Right lung (tissue), 5 donors: ENCODE results near the gene EGFR. TPM values are rescaled to one million over a fixed set of nuclear protein-coding genes. Genes with fewer than 3 reads are reported as not detected.

ENCODE experiments used
- DNase-seq, 2 donors: peaks; one replicate each; pipeline ENCODE4 v3.0.0-alpha.2; 2013
- polyA plus RNA-seq, 5 donors: library from polyadenylated mRNA; unstranded; fragments of 120-200 nt; gene quantifications; one replicate each; pipeline versions ENCODE4 v1.2.1 to v1.2.3, GENCODE V29; 2013; ENCODE audit warnings: inconsistent platforms in 1 of 5, low replicate concordance in 1 of 5; ENCODE audit not compliant: insufficient read length in 5 of 5, insufficient read depth in 1 of 5

The EGFR gene
- polyA plus RNA-seq, 5 donors: 37.0 to 55.7 (median 46.3) TPM

DNA sequence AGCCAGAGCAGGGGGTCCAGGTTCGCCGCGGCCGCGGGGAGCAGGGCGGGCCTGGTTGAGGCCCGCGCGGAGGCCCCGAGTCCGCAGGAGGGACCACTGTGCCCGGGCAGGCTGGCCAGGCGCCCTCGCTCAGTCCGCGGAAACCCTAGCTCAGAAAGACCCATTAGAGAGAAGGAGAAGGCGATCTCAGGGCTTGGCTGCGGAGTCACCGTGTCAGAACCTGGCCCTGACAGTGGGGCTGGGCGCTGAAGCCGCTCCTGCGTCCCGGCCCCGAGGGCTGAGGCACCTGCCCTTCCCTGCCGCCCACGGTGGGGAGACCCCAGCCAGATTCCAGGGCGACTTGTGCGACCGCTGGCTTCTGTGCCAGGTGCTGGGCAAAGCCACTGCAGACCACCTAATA is 14.2 kb upstream of the EGFR start:
- no peak for DNase-seq

DNA sequence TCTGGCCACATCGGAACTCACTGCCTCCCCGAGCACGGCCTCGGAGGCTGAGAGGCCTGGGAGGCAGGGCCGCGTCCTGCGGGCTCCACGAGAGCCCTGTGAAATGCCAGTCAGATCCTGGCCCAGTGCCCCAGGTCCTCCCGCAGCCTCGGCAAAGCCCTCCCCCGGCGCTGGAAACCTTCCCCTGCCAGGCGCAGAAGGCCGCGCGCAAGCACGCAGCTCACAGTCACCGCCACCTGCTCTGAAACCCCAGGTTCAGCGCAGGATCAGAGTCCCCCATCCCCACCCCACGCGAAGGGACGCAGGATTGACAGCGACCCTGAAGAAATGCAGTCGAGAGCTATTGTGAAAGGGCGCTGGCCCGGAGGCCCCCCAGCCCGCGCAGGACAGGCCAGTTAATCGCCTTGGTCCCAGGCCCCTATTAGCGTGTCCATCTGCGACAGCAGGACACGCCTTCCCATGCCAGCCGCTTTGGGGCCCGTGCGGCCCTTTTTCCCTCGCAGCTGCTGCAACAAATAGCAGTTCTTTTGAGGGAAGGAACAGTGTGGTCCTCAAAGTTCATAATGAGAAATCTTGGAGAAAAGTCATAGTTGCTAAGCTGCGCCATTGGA is 13.5 kb upstream of the EGFR start:
- no peak for DNase-seq

DNA sequence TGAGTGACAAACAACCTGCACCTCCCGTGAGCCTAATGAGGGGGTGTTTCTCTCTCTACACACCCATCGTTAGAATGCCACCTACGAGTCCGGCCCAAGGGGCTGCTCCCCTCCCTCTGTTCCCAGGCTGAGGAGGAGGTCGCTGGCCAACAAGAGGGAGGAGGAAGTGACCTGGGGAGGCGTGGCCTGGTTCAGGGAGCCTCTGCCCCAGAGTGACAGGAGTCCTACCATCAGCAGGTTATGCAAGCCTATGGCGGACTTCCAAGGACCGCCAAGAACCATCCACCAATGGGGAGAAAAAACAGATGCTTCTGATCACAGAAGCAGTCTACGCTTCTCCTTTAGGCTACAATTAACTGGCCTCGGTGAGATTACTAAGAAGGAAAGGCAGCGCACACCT is 12.3 kb upstream of the EGFR start:
- no peak for DNase-seq

DNA sequence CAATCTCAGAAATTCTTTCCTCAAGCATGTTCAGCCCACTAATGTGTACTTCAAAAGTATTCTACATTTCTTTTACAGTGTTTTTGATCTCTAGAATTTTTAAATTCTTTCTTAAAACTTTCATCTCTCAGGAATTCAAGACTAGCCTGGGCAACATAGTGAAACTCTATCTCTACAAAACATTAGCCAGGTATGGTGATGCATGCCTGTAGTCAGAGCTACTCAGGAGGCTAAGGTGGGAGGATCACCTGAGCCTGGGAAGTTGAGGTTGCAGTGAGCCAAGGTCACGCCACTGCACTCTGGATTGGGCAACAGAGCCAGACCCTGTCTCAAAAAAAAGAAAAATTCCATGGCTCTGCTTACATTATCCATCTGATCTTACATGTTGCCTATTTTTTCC is 5.0 kb upstream of the EGFR start:
- no peak for DNase-seq

DNA sequence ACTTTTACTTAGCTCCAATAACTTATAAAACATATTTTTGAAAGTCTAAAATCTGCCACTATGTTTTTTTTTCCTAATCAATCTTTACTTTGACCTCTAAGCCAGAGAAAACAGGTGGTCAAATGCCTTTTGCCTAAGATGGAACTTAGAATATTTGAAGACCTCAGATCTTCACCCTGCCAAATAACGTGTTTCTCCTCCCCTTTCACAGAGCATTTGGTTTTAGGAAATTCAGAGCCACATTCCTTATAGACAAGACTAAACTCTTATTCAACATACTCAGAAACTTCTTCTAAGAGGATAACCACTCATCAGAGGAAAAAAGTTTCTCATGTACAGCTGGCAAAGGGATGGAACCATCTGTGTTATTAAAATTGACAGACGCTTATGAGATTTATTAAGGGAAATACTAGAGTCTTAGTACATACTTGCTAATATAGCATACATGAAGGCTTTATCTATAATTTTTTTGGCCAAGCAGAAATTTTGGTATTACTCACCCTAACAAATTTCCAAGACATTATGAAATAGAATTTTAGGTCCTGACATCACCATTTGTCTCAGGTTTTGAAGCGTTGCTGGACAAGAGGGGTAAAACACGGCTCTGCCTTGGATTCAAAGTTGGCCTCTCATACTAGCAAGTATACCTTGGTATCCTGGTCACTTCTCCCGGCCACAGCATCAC is 2.6 kb upstream of the EGFR start:
- no peak for DNase-seq

DNA sequence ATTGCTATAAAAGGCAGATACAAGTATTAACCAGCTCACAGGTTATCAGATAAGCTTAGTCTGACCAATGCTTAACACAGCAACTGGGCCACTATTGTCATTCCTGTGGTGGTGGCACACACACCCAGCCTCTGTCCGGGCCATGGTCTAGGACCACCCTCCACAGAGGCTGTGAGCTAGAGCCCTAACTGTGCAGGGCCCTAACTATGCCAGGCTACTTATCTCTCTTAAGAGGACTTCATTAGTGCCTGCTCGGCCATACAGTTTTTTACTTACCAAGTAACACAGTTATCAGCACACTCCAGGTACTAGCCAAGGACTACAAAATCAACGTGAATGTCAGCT is 2.1 kb upstream of the EGFR start:
- no peak for DNase-seq

DNA sequence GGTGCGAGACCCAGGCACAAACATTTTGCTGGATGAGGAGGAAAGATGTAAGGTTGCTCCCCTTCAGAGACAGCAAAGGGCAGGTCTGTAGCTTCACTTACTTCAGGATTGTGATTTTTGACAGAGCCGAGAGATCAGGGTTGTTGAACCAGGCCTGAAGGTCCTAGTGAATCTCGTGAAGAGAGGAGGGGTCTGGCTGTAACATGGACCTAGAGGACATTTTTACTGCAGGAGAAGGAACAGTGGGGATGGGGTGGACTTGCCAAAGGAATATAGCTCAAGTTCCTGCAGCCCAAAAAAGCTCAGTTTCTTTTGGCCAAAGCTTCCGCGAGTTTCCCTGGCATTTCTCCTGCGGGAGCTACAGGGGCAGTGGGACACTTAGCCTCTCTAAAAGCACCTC is 976 bp upstream of the EGFR start:
- DNase-seq: no peak

DNA sequence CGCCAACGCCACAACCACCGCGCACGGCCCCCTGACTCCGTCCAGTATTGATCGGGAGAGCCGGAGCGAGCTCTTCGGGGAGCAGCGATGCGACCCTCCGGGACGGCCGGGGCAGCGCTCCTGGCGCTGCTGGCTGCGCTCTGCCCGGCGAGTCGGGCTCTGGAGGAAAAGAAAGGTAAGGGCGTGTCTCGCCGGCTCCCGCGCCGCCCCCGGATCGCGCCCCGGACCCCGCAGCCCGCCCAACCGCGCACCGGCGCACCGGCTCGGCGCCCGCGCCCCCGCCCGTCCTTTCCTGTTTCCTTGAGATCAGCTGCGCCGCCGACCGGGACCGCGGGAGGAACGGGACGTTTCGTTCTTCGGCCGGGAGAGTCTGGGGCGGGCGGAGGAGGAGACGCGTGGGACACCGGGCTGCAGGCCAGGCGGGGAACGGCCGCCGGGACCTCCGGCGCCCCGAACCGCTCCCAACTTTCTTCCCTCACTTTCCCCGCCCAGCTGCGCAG is 424 bp downstream of the EGFR start:
- peak; percentile 31 to 49 for DNase-seq

DNA sequence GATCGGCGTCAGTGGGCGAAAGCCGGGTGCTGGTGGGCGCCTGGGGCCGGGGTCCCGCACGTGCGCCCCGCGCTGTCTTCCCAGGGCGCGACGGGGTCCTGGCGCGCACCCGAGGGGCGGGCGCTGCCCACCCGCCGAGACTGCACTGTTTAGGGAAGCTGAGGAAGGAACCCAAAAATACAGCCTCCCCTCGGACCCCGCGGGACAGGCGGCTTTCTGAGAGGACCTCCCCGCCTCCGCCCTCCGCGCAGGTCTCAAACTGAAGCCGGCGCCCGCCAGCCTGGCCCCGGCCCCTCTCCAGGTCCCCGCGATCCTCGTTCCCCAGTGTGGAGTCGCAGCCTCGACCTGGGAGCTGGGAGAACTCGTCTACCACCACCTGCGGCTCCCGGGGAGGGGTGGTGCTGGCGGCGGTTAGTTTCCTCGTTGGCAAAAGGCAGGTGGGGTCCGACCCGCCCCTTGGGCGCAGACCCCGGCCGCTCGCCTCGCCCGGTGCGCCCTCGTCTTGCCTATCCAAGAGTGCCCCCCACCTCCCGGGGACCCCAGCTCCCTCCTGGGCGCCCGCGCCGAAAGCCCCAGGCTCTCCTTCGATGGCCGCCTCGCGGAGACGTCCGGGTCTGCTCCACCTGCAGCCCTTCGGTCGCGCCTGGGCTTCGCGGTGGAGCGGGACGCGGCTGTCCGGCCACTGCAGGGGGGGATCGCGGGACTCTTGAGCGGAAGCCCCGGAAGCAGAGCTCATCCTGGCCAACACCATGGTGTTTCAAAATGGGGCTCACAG is 1.1 kb downstream of the EGFR start:
- no peak for DNase-seq

DNA sequence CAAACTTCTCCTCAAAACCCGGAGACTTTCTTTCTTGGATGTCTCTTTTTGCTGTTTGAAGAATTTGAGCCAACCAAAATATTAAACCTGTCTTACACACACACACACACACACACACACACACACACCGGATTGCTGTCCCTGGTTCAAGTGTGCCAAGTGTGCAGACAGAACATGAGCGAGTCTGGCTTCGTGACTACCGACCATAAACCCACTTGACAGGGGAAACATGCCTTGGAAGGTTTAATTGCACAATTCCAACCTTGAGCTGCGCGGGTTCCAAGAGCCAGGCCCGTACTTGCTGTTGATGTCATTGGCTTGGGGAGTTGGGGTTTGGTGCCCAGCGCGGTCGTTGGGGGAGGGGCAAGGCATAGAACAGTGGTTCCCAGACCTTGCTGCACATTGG is 1.7 kb downstream of the EGFR start:
- peak; percentile 35 to 47 for DNase-seq

DNA sequence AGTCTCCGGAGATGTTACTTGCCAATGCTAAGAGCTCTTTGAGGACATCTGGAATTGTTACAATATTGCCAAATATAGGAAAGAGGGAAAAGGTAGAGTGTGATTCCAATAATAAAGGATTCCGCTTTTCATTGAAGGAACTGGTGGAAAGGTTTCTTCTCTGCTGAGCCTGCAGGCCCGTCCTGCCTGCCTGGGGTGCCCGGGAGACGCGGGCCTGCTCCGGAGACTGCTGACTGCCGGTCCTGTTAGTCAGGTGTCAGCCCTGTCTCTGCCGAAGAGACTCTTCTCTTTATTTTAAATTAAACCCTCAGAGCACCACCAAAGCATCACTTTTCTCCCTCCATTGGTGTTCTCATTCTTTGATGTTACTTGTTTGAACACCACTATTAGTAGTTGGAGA is 2.2 kb downstream of the EGFR start:
- no peak for DNase-seq

DNA sequence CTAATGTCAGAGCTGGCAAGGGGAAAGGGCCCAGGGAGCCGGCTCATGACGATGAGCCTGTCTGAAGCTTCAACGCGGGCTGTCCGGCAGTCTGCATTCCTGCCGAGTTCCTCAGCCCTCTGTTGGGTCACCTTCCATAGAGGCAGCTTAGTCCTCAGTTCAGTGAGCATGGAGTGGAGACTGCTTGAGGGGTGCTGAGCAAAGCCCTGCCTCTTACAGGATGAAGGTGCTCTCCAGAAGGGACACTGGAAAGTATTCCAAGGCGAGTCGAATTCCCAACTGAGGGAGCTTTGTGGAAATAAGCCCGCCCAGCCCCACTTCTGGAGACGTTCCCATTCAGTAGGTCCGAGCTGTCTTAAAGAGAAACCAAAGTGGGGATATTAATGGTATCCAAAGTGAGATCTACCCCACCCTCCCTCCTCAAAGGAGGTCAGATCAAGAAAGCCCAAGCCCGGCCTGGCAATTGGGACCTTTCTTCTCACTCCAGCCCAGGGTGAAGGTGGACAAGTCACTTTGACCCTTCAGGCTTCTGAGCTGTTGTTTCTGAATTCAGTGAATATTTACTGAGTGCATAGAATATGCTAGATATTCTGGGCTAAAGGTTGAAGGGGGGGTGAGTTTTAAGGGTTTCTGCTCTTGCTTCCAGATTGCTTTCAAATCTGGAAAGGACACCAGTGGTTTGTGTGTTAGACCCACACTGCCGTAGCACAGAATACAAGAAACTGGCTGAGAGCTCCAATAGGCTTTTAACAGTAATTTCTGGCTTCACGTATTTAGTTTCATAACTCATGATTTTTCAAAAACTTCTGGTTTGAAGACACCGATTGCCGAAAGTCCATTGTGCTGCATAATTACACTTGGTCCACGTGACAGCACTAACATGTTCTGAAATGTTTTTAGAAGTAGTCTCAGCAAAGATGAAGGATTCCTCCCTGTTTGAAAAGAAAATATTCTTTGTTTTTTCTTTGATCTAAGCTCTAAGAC is 3.5 kb downstream of the EGFR start:
- DNase-seq: no peak

DNA sequence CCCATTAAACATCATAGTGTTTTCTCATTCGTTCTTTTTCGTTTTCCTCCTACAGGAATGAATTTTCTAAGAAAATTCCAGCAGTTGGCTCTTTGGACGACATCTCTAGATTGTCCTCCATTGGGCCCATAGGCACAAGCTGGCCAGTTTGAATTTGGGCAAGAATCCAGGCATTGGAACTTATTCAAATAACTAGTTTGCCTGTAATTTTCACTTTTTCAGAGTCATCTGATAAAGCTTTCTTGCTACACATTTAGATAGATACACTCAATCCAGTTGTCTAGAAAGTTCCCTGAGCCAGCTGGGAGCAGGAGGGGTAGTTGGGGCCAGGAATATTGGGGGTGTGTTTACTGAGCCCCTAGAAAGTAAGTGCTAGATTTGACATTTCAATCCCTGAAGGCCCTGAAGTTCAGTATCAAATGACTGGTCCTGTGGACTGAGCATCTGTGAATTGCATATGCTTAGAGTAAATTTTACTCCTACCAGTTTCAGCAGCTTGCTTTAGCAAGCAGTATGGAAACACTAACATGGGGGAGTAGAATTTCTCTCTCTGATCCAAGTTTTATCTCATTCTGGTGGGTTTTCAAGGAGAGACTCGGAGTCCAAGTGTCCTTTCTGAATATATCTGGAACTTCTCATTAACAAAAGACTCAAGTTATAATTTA is 5.2 kb downstream of the EGFR start:
- DNase-seq: no peak

DNA sequence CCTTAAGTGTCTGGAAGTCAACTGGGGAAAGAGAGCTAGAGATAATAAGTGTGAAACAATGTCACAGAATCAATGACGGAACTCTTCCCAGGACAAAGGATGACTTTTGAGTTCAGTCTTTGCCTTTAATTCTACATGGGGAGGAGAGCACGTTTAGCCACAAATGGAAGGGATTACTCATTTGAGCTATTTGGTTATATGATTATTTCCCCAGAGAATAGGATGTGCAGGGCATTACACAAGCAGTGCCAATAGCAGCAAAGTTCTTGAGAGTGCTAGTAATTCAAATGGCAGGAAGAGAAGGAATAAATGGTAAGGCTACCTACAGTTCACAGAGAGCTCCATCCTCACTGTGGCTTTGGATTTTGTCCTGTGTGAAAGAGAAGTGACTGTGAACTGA is 6.0 kb downstream of the EGFR start:
- DNase-seq: no peak

DNA sequence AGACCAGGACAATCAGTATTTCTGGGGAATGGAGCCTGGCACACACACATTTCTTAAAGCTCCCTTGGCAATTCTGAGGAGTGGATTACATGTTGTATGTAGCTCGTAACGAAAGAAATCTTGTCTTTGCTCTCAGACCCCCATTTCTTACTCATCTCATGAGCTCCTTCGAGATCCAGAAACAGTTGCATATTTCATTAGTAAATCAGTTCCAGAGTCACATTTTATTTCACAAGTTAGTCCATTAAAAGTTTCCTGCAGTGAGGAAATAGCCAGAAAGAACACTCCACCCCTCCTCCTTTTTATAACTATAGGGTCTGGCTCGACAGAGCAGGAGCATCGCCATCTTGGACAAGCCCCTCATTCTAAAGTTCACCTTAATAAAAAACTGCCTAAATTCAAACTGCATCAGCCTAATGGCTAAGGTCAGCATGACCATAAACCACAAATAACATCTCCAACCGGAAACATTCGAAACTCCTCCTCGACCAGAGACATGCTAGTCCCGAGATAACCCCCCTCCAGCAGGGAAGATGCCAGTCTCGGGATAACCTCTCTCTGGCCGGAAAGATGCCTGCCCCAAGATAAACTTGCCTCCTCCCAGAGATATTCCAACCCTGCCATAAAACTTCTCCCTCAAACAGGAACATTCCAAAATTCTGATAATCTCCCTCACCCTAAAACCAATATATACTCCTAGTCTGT is 7.4 kb downstream of the EGFR start:
- DNase-seq: no peak

DNA sequence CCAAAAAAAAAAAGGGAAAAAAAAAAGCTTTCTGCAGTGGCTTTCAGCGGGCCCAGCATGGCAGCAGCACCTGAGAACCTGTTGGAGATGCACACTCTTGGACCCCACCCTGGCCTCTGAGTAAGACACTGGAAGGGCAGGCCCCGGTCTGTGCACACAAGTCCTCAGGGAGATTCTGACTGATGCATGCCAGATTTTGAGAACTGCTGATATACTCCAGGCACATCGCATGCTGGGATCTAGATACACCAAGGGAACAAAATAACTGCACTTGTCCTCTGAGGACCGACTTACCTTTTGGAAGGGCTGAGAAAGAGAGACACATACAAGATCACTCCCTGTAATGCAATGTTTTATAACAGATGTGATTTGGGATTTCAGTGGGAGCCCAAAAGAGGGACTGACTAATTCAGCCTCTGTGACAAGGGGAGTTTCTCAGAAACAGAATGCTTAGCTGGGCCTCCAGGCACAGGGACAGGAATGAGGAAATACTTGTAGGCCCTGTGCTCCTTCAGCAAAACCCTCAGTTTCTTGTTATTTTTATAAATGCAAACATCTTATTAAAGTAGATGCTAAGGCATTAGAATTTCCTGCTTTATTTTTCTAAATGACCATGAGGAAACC is 8.2 kb downstream of the EGFR start:
- no peak for DNase-seq

DNA sequence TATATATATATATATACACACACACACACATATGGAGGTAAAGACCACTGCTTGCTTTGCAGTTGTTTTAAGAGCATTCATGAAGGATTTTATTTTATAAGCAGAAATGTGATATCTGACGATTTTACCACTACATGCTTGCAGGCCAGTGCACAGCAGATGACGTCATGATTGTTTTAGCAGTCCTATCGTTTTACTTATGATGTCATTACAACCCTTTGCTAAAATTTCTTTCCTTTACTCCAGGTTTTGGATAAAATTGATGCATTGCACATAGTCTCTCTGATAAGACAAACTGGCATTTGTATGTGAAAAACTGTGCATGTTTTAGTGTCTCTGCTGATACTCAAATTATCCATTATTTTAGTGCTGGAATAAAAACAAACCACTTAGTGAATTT is 9.2 kb downstream of the EGFR start:
- DNase-seq: no peak

DNA sequence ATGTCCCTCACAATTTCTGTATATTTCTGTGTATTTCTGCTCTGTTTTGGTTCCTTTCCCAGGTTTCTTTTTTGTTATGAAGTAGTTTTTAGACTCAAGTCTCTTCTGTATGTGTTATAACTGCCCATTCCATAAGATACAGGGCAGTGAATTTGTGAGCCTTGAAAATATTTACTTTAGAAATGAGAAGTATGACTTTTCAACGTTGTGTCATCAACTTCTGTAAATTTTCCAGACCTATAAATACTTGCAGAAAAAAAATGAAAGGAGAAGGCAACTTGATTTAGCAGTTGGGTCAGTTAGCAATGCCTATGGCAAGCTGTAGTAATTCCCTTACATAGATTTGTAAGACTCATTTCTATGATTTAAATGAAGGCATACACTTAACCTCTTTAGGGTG is 11.5 kb downstream of the EGFR start:
- DNase-seq: no peak

DNA sequence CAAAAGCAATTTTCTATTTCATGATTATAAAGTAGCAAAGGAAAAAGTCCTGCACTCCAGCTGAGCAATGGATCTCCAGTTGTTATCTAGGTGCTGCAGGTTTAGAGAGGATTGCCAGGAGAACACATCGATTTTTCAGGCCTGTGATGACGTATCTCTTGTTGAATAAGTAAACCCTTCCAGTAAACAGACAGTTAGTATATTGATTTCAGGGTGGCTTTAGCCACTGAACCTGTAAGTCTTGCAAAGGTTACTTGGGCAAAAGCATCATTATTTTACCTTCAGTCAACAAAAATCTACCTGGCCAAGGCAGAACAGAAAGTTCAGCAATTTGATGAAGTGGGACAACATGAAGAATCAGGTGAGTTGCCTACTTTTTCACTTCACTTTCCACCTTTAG is 12.3 kb downstream of the EGFR start:
- DNase-seq: no peak

DNA sequence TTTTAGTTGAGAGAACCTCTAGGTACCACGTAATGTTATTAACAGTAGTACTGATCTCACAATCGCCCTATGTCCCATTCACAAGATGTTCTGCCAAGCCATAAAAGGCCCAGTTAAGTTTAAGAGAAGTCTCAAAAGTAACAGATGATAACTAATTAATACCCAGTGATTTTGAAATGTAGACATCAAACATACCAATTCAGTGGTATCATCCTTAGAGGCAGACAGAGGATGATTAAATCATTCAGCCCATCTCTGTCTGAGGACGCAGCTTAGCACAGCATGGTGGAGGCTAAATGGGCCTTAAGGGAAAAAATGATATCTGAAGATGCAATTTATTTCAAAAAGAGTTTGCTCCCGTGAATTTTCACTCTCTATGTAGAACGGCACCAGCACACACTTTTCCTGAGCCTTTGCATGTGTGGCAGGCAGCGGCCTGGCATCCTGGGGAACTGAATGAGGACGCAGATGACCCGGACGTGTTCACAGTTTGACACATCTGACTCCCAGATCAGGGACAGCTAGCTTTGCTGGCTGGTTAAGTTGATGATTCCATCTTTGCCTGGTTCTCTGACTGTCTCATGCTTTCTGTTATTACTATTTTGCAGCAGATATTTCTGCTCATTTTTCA is 13.4 kb downstream of the EGFR start:
- DNase-seq: no peak
